Measurements from ENCODE around the gene SEPSECS. TPM values are rescaled to one million over a fixed set of nuclear protein-coding genes. Genes with fewer than 3 reads are reported as not detected.

SEPSECS gene
- total RNA-seq, 2 experiments from 2014 or later, result 10.8 to 12.5 TPM

- no peaks in the 10 kb centered on the region for H3K9me3 Mint-ChIP-seq (ENCODE audit: insufficient read depth)
Observed at GRCh38 chr4:25107827-25108516, 52.3 kb downstream of the SEPSECS start.

GRCh38 chr4:25106363-25107151 is 53.7 kb downstream of the SEPSECS start:
- Mint-ChIP-seq H3K4me1 (ENCODE audit: low read depth) (no peaks in the 10 kb centered on the region), H3K4me3 (no peak overlapping the region)
- DNase-seq, result no peak

More at GRCh38 chr4:25107827-25108516, 52.3 kb downstream of the SEPSECS start:
- POLR2A ChIA-PET, result no interaction called here
- no peak overlapping the region for H3K4me3 Mint-ChIP-seq
- no peak for ATAC-seq
- no peak overlapping the region for H3K27ac Mint-ChIP-seq
- CTCF ChIA-PET, result no interaction called here
- no peaks in the 10 kb centered on the region for H3K36me3 Mint-ChIP-seq (ENCODE audit: low read depth)
- H3K4me1 Mint-ChIP-seq (ENCODE audit: low read depth), result no peaks in the 10 kb centered on the region
- peaks cover 4% of the 10 kb centered on the region for H3K27me3 Mint-ChIP-seq (ENCODE audit: low read depth)
- no peak for DNase-seq

GRCh38 chr4:25104591-25104990 is 55.7 kb downstream of the SEPSECS start:
- DNase-seq (no peak), ATAC-seq (no peak)
- H3K36me3 Mint-ChIP-seq (ENCODE audit: low read depth), result no peaks in the 10 kb centered on the region
- H3K9me3 Mint-ChIP-seq (ENCODE audit: insufficient read depth), result no peaks in the 10 kb centered on the region
- ChIA-PET POLR2A (no interaction called here), CTCF (interaction anchor here (1.6 kb wide), 1 partner anchor 208 kb away, joined by 3 read pairs; the partner anchor contains the start of gene ZCCHC4)
- no peak overlapping the region for H3K27ac Mint-ChIP-seq
- H3K27me3 Mint-ChIP-seq (ENCODE audit: low read depth), result peaks cover 4% of the 10 kb centered on the region
- no peaks in the 10 kb centered on the region for H3K4me1 Mint-ChIP-seq (ENCODE audit: low read depth)
- H3K4me3 Mint-ChIP-seq, result no peak overlapping the region

More at GRCh38 chr4:25106363-25107151, 53.7 kb downstream of the SEPSECS start:
- Mint-ChIP-seq H3K36me3 (ENCODE audit: low read depth) (no peaks in the 10 kb centered on the region), H3K9me3 (ENCODE audit: insufficient read depth) (no peaks in the 10 kb centered on the region), H3K27ac (no peak overlapping the region), H3K27me3 (ENCODE audit: low read depth) (peaks cover 4% of the 10 kb centered on the region)
- ChIA-PET CTCF (interaction anchor here (1.3 kb wide), 1 partner anchor 38 kb away, joined by 3 read pairs; no protein-coding TSS in a partner anchor), POLR2A (no interaction called here)
- no peak for ATAC-seq

GRCh38 chr4:25103418-25103817 is 56.8 kb downstream of the SEPSECS start:
- POLR2A ChIA-PET, result no interaction called here
- H3K27me3 Mint-ChIP-seq (ENCODE audit: low read depth), result peaks cover 4% of the 10 kb centered on the region
- H3K4me1 Mint-ChIP-seq (ENCODE audit: low read depth), result no peaks in the 10 kb centered on the region
- H3K36me3 Mint-ChIP-seq (ENCODE audit: low read depth), result no peaks in the 10 kb centered on the region
- ATAC-seq, result no peak
- DNase-seq, result no peak
- no peak overlapping the region for H3K27ac Mint-ChIP-seq
- CTCF ChIA-PET, result no interaction called here
- H3K9me3 Mint-ChIP-seq (ENCODE audit: insufficient read depth), result no peaks in the 10 kb centered on the region
- no peak overlapping the region for H3K4me3 Mint-ChIP-seq

GRCh38 chr4:25101836-25102235 is 58.4 kb downstream of the SEPSECS start:
- Mint-ChIP-seq H3K36me3 (ENCODE audit: low read depth) (no peaks in the 10 kb centered on the region), H3K27ac (no peak overlapping the region), H3K4me3 (no peak overlapping the region), H3K9me3 (ENCODE audit: insufficient read depth) (no peaks in the 10 kb centered on the region), H3K27me3 (ENCODE audit: low read depth) (peaks cover 4% of the 10 kb centered on the region), H3K4me1 (ENCODE audit: low read depth) (no peaks in the 10 kb centered on the region)
- ATAC-seq (no peak), DNase-seq (no peak)
- ChIA-PET POLR2A (no interaction called here), CTCF (interaction anchor here (0.9 kb wide), 1 partner anchor 122 kb away, joined by 3 read pairs; no protein-coding TSS in a partner anchor)

- ChIA-PET POLR2A (no interaction called here), CTCF (no interaction called here)
- no peaks in the 10 kb centered on the region for H3K4me1 Mint-ChIP-seq (ENCODE audit: low read depth)
- H3K27me3 Mint-ChIP-seq (ENCODE audit: low read depth), result peaks cover 4% of the 10 kb centered on the region
- no peak overlapping the region for H3K4me3 Mint-ChIP-seq
- no peak for DNase-seq
- ATAC-seq, result no peak
- H3K36me3 Mint-ChIP-seq (ENCODE audit: low read depth), result no peaks in the 10 kb centered on the region
- H3K27ac Mint-ChIP-seq, result no peak overlapping the region
- H3K9me3 Mint-ChIP-seq (ENCODE audit: insufficient read depth), result no peaks in the 10 kb centered on the region
Observed at GRCh38 chr4:25100710-25101109, 59.5 kb downstream of the SEPSECS start.

- Mint-ChIP-seq H3K9me3 (ENCODE audit: insufficient read depth) (no peaks in the 10 kb centered on the region), H3K27ac (no peak overlapping the region), H3K36me3 (ENCODE audit: low read depth) (no peaks in the 10 kb centered on the region), H3K4me3 (no peak overlapping the region), H3K4me1 (ENCODE audit: low read depth) (no peaks in the 10 kb centered on the region), H3K27me3 (ENCODE audit: low read depth) (peaks cover 4% of the 10 kb centered on the region)
- CTCF ChIA-PET, result no interaction called here
- ATAC-seq (no peak), DNase-seq (no peak)
- POLR2A ChIA-PET, result no interaction called here
Observed at GRCh38 chr4:25100021-25100555, 60.2 kb downstream of the SEPSECS start.

- DNase-seq (no peak), ATAC-seq (no peak)
- Mint-ChIP-seq H3K27me3 (ENCODE audit: low read depth) (no peaks in the 10 kb centered on the region), H3K27ac (no peak overlapping the region), H3K9me3 (ENCODE audit: insufficient read depth) (no peaks in the 10 kb centered on the region), H3K36me3 (ENCODE audit: low read depth) (no peaks in the 10 kb centered on the region), H3K4me1 (ENCODE audit: low read depth) (no peaks in the 10 kb centered on the region), H3K4me3 (no peak overlapping the region)
- POLR2A ChIA-PET, result no interaction called here
- CTCF ChIA-PET, result no interaction called here
Observed at GRCh38 chr4:25098964-25099891, 61.0 kb downstream of the SEPSECS start.

- Mint-ChIP-seq H3K4me3 (no peak overlapping the region), H3K36me3 (ENCODE audit: low read depth) (no peaks in the 10 kb centered on the region), H3K27me3 (ENCODE audit: low read depth) (no peaks in the 10 kb centered on the region), H3K27ac (no peak overlapping the region), H3K4me1 (ENCODE audit: low read depth) (no peaks in the 10 kb centered on the region), H3K9me3 (ENCODE audit: insufficient read depth) (no peaks in the 10 kb centered on the region)
- ChIA-PET POLR2A (no interaction called here), CTCF (no interaction called here)
- no peak for ATAC-seq
- DNase-seq, result no peak
Observed at GRCh38 chr4:25096981-25097443, 63.2 kb downstream of the SEPSECS start.

- DNase-seq (no peak), ATAC-seq (no peak)
- no peaks in the 10 kb centered on the region for H3K4me1 Mint-ChIP-seq (ENCODE audit: low read depth)
- no peaks in the 10 kb centered on the region for H3K36me3 Mint-ChIP-seq (ENCODE audit: low read depth)
- H3K27me3 Mint-ChIP-seq (ENCODE audit: low read depth), result no peaks in the 10 kb centered on the region
- CTCF ChIA-PET, result no interaction called here
- no peak overlapping the region for H3K4me3 Mint-ChIP-seq
- H3K9me3 Mint-ChIP-seq (ENCODE audit: insufficient read depth), result no peaks in the 10 kb centered on the region
- POLR2A ChIA-PET, result no interaction called here
- no peak overlapping the region for H3K27ac Mint-ChIP-seq
Observed at GRCh38 chr4:25096251-25096980, 63.8 kb downstream of the SEPSECS start.

GRCh38 chr4:25095837-25096236 is 64.4 kb downstream of the SEPSECS start:
- no peak overlapping the region for H3K4me3 Mint-ChIP-seq
- H3K4me1 Mint-ChIP-seq (ENCODE audit: low read depth), result no peaks in the 10 kb centered on the region
- no peak for DNase-seq
- ChIA-PET CTCF (no interaction called here), POLR2A (no interaction called here)
- H3K27ac Mint-ChIP-seq, result no peak overlapping the region
- no peaks in the 10 kb centered on the region for H3K27me3 Mint-ChIP-seq (ENCODE audit: low read depth)
- no peaks in the 10 kb centered on the region for H3K36me3 Mint-ChIP-seq (ENCODE audit: low read depth)
- no peaks in the 10 kb centered on the region for H3K9me3 Mint-ChIP-seq (ENCODE audit: insufficient read depth)
- no peak for ATAC-seq

All from activated CD8-positive, alpha-beta T cell treated with anti-CD3 and anti-CD28 coated beads, Interleukin-2, amount 10 ng/mL, durations not matched to agents 7 days and 5 days (primary cell).